ENCODE measurements around the gene COL15A1. TPM values are rescaled to one million over a fixed set of nuclear protein-coding genes. Genes with fewer than 3 reads are reported as not detected.

Gene COL15A1
- 10 to 100 TPM; 25.8 to 55.3 (median 36.0) TPM for total RNA-seq

- 0 to 1% methylated on average over 17 to 23 of the region's 58 CpGs for WGBS, 2 donors
Measured at GRCh38 chr9:98943682-98944056, at the start of gene COL15A1. TSS of gene COL15A1 (plus strand) at chr9:98943907. CDS start at chr9:98944062, 155 bp downstream.

GRCh38 chr9:98894171-98894570 lies 49.5 kb upstream of the COL15A1 start:
- WGBS, 2 donors = 79 to 86% methylated on average over 3 of the region's 3 CpGs
- Histone ChIP-seq H3K27ac (no peak overlapping the region), H3K9me3 (peaks cover 0 to 15% (median 0%) of the 10 kb centered on the region in 4 donors), H3K4me1 (peaks cover 0 to 14% (median 0%) of the 10 kb centered on the region in 4 donors), H3K36me3 (no peaks in the 10 kb centered on the region), H3K4me3 (no peak overlapping the region), H3K27me3 (no peaks in the 10 kb centered on the region)
- DNase-seq (ENCODE audit: low spot score in 2 of 2) = no peak
- TF ChIP-seq EP300 (IDR thresholded peaks at IDR 0.05) (no peak), CTCF (IDR thresholded peaks at IDR 0.05) (no peak), POLR2A (IDR thresholded peaks at IDR 0.05) (no peak)

More at GRCh38 chr9:98943682-98944056, at the start of gene COL15A1:
- peak within 1 kb of the TSS; percentile 45 to 66 (median 54) for H3K4me3 ChIP-seq
- peaks cover 0 to 46% (median 8%) of the 10 kb centered on the region in 4 donors for H3K4me1 ChIP-seq
- TF ChIP-seq CTCF (IDR thresholded peaks at IDR 0.05) (peak in 2 of 5 experiments; percentile 7 to 8), EP300 (IDR thresholded peaks at IDR 0.05) (no peak), POLR2A (IDR thresholded peaks at IDR 0.05) (no peak)
- peak within 1 kb of the TSS in 3 of 4 donors; percentile 61 to 87 (median 65) for H3K27ac ChIP-seq
- DNase-seq (ENCODE audit: low spot score in 2 of 2) = no peak
- H3K27me3 ChIP-seq = peaks cover 0 to 15% of the 10 kb centered on the region in 2 donors
- no peaks in the 10 kb centered on the region for H3K36me3 ChIP-seq
- H3K9me3 ChIP-seq = no peaks in the 10 kb centered on the region

GRCh38 chr9:98894761-98895160 lies 48.9 kb upstream of the COL15A1 start:
- peaks cover 0 to 14% (median 0%) of the 10 kb centered on the region in 4 donors for H3K4me1 ChIP-seq
- TF ChIP-seq POLR2A (IDR thresholded peaks at IDR 0.05) (no peak), CTCF (IDR thresholded peaks at IDR 0.05) (no peak), EP300 (IDR thresholded peaks at IDR 0.05) (no peak)
- WGBS, 2 donors = 66 to 72% methylated on average over 3 of the region's 3 CpGs
- DNase-seq (ENCODE audit: low spot score in 2 of 2) = no peak
- H3K27ac ChIP-seq = no peak overlapping the region
- H3K27me3 ChIP-seq = no peaks in the 10 kb centered on the region
- H3K4me3 ChIP-seq = no peak overlapping the region
- H3K36me3 ChIP-seq = no peaks in the 10 kb centered on the region
- H3K9me3 ChIP-seq = peaks cover 0 to 15% (median 0%) of the 10 kb centered on the region in 4 donors

- no peaks in the 10 kb centered on the region for H3K27me3 ChIP-seq
- peaks cover 0 to 15% (median 0%) of the 10 kb centered on the region in 4 donors for H3K9me3 ChIP-seq
- H3K36me3 ChIP-seq = no peaks in the 10 kb centered on the region
- H3K4me1 ChIP-seq = peaks cover 0 to 9% (median 0%) of the 10 kb centered on the region in 4 donors
- TF ChIP-seq EP300 (IDR thresholded peaks at IDR 0.05) (no peak), POLR2A (IDR thresholded peaks at IDR 0.05) (no peak), CTCF (IDR thresholded peaks at IDR 0.05) (no peak)
- no peak overlapping the region for H3K4me3 ChIP-seq
- 96 to 100% methylated on average over 2 of the region's 2 CpGs for WGBS, 2 donors
- no peak overlapping the region for H3K27ac ChIP-seq
- no peak for DNase-seq (ENCODE audit: low spot score in 2 of 2)
Measured at GRCh38 chr9:98896632-98897031, 47.1 kb upstream of the COL15A1 start.

- Histone ChIP-seq H3K4me1 (peaks cover 0 to 9% (median 0%) of the 10 kb centered on the region in 4 donors), H3K9me3 (peaks cover 0 to 15% (median 0%) of the 10 kb centered on the region in 4 donors), H3K27me3 (no peaks in the 10 kb centered on the region), H3K27ac (no peak overlapping the region), H3K4me3 (no peak overlapping the region), H3K36me3 (no peaks in the 10 kb centered on the region)
- 49 to 61% methylated on average over 1 of the region's 1 CpG for WGBS, 2 donors
- DNase-seq (ENCODE audit: low spot score in 2 of 2) = no peak
- TF ChIP-seq POLR2A (IDR thresholded peaks at IDR 0.05) (no peak), CTCF (IDR thresholded peaks at IDR 0.05) (no peak), EP300 (IDR thresholded peaks at IDR 0.05) (no peak)
Measured at GRCh38 chr9:98897745-98898144, 46.0 kb upstream of the COL15A1 start.

Data from tibial nerve (tissue), 4 donors.